A673 (cell line): ENCODE measurements around the gene NEDD4. TPM values are rescaled to one million over a fixed set of nuclear protein-coding genes. Genes with fewer than 3 reads are reported as not detected.

Experiments used
- BruUV-seq: library from RNA; stranded (reverse); fragments of 400-500 nt; replicated peaks from 2 replicates; lab custom pipeline; 2021; lab: Mats Ljungman, UMichigan
- CTCF ChIA-PET: fragments of 300-600 bp; sonication (Branson Sonifier 250); formaldehyde crosslinking; loops from one replicate; lab custom pipeline; 2022; ENCODE audit warnings: antibody characterized with exemption; lab: Charles Lee
- POLR2A ChIA-PET: fragments of 300-600 bp; sonication (Branson Sonifier 250); formaldehyde crosslinking; loops from one replicate; lab custom pipeline; 2022; ENCODE audit warnings: antibody characterized with exemption; ENCODE audit not compliant: low non-redundant PET; lab: Charles Lee
- DNase-seq: peaks from one replicate; pipeline ENCODE4 v3.0.0-alpha.2; 2015; ENCODE audit warnings: low spot score
- H3K27ac ChIP-seq: fragments of 200-600 bp; sonication (generic); 2 replicates; pipeline ENCODE4 v1.5.1; 2016; ENCODE audit warnings: mixed run types, low read depth, mild to moderate bottlenecking, mixed read lengths, antibody characterized with exemption, low read length; ENCODE audit not compliant: poor library complexity, severe bottlenecking
- H3K27me3 ChIP-seq: fragments of 200-600 bp; sonication (generic); replicated peaks from 2 replicates; pipeline ENCODE4 v1.6.1; 2017; ENCODE audit warnings: mixed run types, low read depth, mild to moderate bottlenecking, mixed read lengths, antibody characterized with exemption, low read length; ENCODE audit not compliant: insufficient read depth, poor library complexity
- H3K36me3 ChIP-seq: fragments of 200-600 bp; sonication (generic); 2 replicates; pipeline ENCODE4 v1.6.1; 2016; ENCODE audit warnings: mixed run types, mild to moderate bottlenecking, mixed read lengths, antibody characterized with exemption, low read length; ENCODE audit not compliant: insufficient read depth, poor library complexity, severe bottlenecking
- H3K4me1 ChIP-seq: fragments of 200-600 bp; sonication (generic); 2 replicates; pipeline ENCODE4 v1.6.1; 2017; ENCODE audit warnings: mixed run types, mild to moderate bottlenecking, mixed read lengths, antibody characterized with exemption, low read length; ENCODE audit not compliant: insufficient read depth, poor library complexity, severe bottlenecking
- H3K4me3 ChIP-seq: fragments of 200-600 bp; sonication (generic); 2 replicates; pipeline ENCODE4 v1.5.1; 2016; ENCODE audit warnings: low read depth, mixed run types, mild to moderate bottlenecking, mixed read lengths, low read length; ENCODE audit not compliant: poor library complexity, severe bottlenecking
- H3K9me3 ChIP-seq: fragments of 200-600 bp; sonication (generic); 2 replicates; pipeline ENCODE4 v1.6.1; 2016; ENCODE audit warnings: mixed run types, low read depth, mild to moderate bottlenecking, mixed read lengths, antibody characterized with exemption, low read length; ENCODE audit not compliant: poor library complexity, severe bottlenecking
- EZH2 ChIP-seq: fragments of 200-600 bp; sonication (generic); IDR thresholded peaks from 2 replicates; pipeline ENCODE4 v1.6.1; 2017; ENCODE audit warnings: borderline replicate concordance, low read depth, mild to moderate bottlenecking, mixed read lengths, antibody characterized with exemption, low read length; ENCODE audit not compliant: poor library complexity, severe bottlenecking
- intact Hi-C: fragments of 100-400 bp; cut with micrococcal nuclease; formaldehyde crosslinking; loops from one replicate; pipeline ENCODE4 v1.10.0; 2022; ENCODE audit not compliant: unreplicated experiment
- total RNA-seq: library from RNA; stranded (reverse); gene quantifications from 2 replicates; pipeline ENCODE4 v1.2.3, GENCODE V29; 2021
- TF ChIP-seq, protein P1 (sequence below): fragments of 300-800, 200-600 bp; sonication (generic); conservative IDR thresholded peaks from 2 replicates; pipeline ENCODE4 v1.5.1; 2017; ENCODE audit warnings: low read depth, mild to moderate bottlenecking, antibody characterized with exemption, low read length, moderate library complexity, mixed read lengths

The NEDD4 gene
- total RNA-seq, 1 experiment from 2014 or later: 23.1 TPM

DNA sequence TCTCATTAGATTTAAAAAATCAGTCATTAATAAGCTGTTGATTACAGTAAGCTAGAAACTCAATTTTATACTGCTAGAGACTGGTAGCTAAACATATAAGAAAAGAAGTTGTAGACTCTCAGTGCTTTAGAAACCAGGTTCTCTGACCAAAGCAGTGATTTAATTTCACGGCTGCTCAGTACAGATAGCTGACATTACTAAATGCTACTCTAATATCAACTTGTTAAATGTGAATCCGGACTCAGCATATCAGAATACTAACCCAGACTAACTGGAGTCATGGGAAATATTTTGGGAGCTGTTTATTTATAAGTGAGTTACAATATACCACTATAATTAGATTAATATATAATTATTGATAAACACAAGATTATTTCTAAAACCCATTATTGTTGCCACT lies 80.4 kb downstream of the NEDD4 start:
- no peak for DNase-seq
- POLR2A ChIA-PET: interaction anchor here (0.6 kb wide), 1 partner anchor 248 kb away, joined by 6 read pairs; no protein-coding TSS in a partner anchor
- no TSS peak for BruUV-seq
- H3K27ac ChIP-seq: no peak overlapping the region
- TF ChIP-seq, protein P1, sequence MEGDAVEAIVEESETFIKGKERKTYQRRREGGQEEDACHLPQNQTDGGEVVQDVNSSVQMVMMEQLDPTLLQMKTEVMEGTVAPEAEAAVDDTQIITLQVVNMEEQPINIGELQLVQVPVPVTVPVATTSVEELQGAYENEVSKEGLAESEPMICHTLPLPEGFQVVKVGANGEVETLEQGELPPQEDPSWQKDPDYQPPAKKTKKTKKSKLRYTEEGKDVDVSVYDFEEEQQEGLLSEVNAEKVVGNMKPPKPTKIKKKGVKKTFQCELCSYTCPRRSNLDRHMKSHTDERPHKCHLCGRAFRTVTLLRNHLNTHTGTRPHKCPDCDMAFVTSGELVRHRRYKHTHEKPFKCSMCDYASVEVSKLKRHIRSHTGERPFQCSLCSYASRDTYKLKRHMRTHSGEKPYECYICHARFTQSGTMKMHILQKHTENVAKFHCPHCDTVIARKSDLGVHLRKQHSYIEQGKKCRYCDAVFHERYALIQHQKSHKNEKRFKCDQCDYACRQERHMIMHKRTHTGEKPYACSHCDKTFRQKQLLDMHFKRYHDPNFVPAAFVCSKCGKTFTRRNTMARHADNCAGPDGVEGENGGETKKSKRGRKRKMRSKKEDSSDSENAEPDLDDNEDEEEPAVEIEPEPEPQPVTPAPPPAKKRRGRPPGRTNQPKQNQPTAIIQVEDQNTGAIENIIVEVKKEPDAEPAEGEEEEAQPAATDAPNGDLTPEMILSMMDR: no peak
- no peak for TF ChIP-seq EZH2
- CTCF ChIA-PET: no interaction called here
- no peaks in the 10 kb centered on the region for H3K36me3 ChIP-seq
- no peak overlapping the region for H3K4me3 ChIP-seq
- no peaks in the 10 kb centered on the region for H3K9me3 ChIP-seq
- H3K4me1 ChIP-seq: peaks cover 17% of the 10 kb centered on the region
- no peaks in the 10 kb centered on the region for H3K27me3 ChIP-seq
- intact Hi-C loops: loop anchor here (10.0 kb wide), 1 partner anchor 268 kb away; no protein-coding TSS in a partner anchor

DNA sequence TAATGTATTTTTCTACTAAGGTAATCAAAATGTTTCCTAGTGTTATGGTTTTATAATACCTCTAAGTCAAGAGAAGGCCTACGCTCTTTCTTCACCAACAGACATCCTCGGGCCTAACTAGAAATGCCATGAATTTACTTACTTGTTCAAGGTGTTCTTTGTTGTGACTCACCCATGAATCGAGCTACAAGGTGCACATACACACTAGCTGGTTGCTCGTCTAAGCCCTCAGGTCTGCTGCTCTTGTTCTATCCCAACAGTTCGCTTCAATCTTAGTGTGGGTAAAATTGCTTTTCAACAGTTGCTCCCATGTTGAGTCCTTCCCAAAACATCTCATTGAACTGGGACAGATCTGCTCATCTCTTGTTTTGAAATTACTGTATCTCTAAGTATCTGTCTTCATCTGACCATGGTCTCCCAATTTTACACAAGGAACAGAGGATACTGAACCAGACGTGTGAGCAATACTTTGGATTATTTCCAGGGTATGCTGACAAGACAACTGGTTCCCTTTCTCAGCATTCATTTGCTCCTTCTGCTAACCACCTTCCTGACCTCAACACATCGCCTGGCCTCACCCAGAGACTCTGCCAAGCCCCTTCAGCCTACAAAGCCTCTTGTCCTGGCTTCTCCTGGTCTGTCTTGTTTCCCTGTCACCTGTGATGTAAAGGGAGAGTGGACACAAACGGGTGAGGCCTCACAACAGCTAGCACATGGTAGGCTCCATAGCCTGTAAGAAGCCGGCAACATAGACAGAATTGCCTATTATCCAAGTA lies 84.2 kb downstream of the NEDD4 start:
- H3K4me3 ChIP-seq: no peak overlapping the region
- DNase-seq: no peak
- no peaks in the 10 kb centered on the region for H3K27me3 ChIP-seq
- intact Hi-C loops: no loop called here
- H3K4me1 ChIP-seq: peaks cover 3% of the 10 kb centered on the region
- H3K9me3 ChIP-seq: no peaks in the 10 kb centered on the region
- H3K27ac ChIP-seq: no peak overlapping the region
- no peaks in the 10 kb centered on the region for H3K36me3 ChIP-seq
- no TSS peak for BruUV-seq
- TF ChIP-seq, protein P1: no peak
- no peak for TF ChIP-seq EZH2
- POLR2A ChIA-PET: no interaction called here
- CTCF ChIA-PET: no interaction called here

DNA sequence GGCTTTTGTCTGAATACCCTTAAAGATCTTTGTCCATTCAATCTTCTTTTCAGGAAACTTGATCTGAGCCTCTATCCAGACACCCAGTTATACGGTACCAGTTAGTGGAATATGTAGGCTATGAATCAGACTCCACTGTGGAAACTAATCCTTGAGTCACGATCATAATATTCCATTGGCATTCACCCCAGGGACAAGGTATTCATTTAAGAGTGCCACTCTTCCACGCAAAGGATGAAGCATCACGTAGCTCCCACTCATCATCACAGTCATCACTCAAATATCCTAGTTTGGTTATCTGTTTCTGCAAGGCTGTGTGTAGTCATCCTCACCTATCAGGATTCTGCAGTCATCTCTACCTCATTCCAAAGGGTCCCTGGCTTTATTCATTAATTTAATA lies 85.6 kb downstream of the NEDD4 start:
- intact Hi-C loops: no loop called here
- ChIA-PET POLR2A (no interaction called here), CTCF (interaction anchor here (0.5 to 1.0 kb wide), 3 partner anchors 10 to 48 kb away, joined by 3 to 8 read pairs (median 3); no protein-coding TSS in a partner anchor)
- Histone ChIP-seq H3K27ac (no peak overlapping the region), H3K4me3 (no peak overlapping the region), H3K27me3 (no peaks in the 10 kb centered on the region), H3K9me3 (no peaks in the 10 kb centered on the region), H3K36me3 (no peaks in the 10 kb centered on the region), H3K4me1 (no peaks in the 10 kb centered on the region)
- no TSS peak for BruUV-seq
- DNase-seq: peak; percentile 59
- TF ChIP-seq, protein P1: no peak
- TF ChIP-seq EZH2: no peak
